RWPE2 (cell line): ENCODE results near the gene RABL6.
A peak's percentile ranks its signal among the peaks of the same experiment; 100 is the strongest.

ENCODE experiments used
- ATAC-seq: fragments of 200-7000 bp; cut with Tn5 transposase; 3 replicates; pipeline ENCODE4 v1.9.1; 2021; ENCODE audit warnings: low read depth
- DNase-seq: peaks from one replicate; pipeline ENCODE4 v3.0.0-alpha.2; 2020; ENCODE audit warnings: low spot score
- H3K27ac ChIP-seq: fragments of 450-650 bp; 2 replicates; pipeline ENCODE4 v1.5.1; 2017; ENCODE audit warnings: mild to moderate bottlenecking; ENCODE audit not compliant: poor library complexity, severe bottlenecking
- H3K27me3 ChIP-seq: fragments of 250-450 bp; sonication (Bioruptor Pico); 2 replicates; pipeline ENCODE4 v1.5.1; 2021; ENCODE audit warnings: mild to moderate bottlenecking, moderate library complexity; ENCODE audit not compliant: insufficient read depth, poor library complexity, severe bottlenecking
- H3K36me3 ChIP-seq: fragments of 250-450 bp; sonication (Bioruptor Pico); 2 replicates; pipeline ENCODE4 v1.5.1; 2020; ENCODE audit warnings: low read depth, mild to moderate bottlenecking, moderate library complexity
- H3K4me1 ChIP-seq: fragments of 250-450 bp; sonication (Bioruptor Pico); 2 replicates; pipeline ENCODE4 v1.5.1; 2021; ENCODE audit warnings: mild to moderate bottlenecking, moderate library complexity; ENCODE audit not compliant: insufficient read depth, poor library complexity, severe bottlenecking
- H3K4me3 ChIP-seq: fragments of 250-450 bp; sonication (Bioruptor Pico); 2 replicates; pipeline ENCODE4 v1.5.1; 2021; ENCODE audit warnings: mild to moderate bottlenecking, moderate library complexity; ENCODE audit not compliant: severe bottlenecking
- H3K9me3 ChIP-seq: fragments of 250-450 bp; sonication (Bioruptor Pico); 2 replicates; pipeline ENCODE4 v1.5.1; 2021; ENCODE audit warnings: mild to moderate bottlenecking, moderate library complexity; ENCODE audit not compliant: severe bottlenecking
- TF ChIP-seq, protein P1 (sequence below): fragments of 450-650 bp; IDR thresholded peaks from one replicate; pipeline ENCODE4 v1.5.1; 2017; ENCODE audit warnings: mild to moderate bottlenecking, moderate library complexity; ENCODE audit not compliant: poor library complexity, severe bottlenecking

RABL6 gene

DNA sequence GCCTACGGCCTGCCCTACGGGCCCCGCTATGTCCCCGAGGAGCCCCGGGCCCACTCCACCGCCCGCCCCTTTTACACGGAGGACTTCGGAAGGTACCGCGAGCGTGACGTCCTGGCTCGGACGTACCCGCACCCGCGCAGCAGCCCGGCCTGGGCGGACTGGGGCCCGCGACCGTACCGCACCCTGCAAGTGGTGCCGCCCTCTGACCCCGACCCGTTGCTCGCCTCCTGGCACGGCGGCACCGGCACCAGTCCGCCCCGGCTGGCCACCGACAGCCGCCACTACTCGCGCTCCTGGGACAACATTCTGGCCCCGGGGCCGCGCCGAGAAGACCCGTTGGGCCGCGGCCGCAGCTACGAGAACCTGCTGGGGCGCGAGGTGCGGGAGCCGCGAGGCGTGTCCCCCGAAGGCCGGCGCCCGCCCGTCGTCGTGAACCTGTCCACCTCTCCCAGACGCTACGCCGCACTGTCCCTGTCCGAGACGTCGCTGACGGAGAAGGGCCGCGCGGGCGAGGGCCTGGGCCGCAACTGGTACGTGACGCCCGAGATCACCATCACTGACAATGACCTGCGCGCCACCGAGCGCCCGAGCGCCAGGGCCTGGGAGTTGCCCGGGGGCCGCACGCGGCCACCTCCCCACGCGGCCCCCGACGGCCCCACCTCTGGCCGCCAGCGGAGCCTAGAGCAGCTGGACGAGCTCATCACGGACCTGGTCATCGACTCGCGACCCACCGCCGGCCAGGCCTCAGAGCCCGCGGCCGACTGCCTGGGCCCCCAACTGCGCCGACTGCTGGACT lies 37.9 kb downstream of the RABL6 start:
- no peak for DNase-seq
- H3K27ac ChIP-seq = no peak overlapping the region
- no peak for ATAC-seq
- H3K9me3 ChIP-seq = no peaks in the 10 kb centered on the region
- TF ChIP-seq, protein P1, sequence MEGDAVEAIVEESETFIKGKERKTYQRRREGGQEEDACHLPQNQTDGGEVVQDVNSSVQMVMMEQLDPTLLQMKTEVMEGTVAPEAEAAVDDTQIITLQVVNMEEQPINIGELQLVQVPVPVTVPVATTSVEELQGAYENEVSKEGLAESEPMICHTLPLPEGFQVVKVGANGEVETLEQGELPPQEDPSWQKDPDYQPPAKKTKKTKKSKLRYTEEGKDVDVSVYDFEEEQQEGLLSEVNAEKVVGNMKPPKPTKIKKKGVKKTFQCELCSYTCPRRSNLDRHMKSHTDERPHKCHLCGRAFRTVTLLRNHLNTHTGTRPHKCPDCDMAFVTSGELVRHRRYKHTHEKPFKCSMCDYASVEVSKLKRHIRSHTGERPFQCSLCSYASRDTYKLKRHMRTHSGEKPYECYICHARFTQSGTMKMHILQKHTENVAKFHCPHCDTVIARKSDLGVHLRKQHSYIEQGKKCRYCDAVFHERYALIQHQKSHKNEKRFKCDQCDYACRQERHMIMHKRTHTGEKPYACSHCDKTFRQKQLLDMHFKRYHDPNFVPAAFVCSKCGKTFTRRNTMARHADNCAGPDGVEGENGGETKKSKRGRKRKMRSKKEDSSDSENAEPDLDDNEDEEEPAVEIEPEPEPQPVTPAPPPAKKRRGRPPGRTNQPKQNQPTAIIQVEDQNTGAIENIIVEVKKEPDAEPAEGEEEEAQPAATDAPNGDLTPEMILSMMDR = no peak
- peak overlapping the region; percentile 58 for H3K4me3 ChIP-seq
- H3K36me3 ChIP-seq = peaks cover 8% of the 10 kb centered on the region
- H3K27me3 ChIP-seq = peaks cover 22% of the 10 kb centered on the region
- no peaks in the 10 kb centered on the region for H3K4me1 ChIP-seq

DNA sequence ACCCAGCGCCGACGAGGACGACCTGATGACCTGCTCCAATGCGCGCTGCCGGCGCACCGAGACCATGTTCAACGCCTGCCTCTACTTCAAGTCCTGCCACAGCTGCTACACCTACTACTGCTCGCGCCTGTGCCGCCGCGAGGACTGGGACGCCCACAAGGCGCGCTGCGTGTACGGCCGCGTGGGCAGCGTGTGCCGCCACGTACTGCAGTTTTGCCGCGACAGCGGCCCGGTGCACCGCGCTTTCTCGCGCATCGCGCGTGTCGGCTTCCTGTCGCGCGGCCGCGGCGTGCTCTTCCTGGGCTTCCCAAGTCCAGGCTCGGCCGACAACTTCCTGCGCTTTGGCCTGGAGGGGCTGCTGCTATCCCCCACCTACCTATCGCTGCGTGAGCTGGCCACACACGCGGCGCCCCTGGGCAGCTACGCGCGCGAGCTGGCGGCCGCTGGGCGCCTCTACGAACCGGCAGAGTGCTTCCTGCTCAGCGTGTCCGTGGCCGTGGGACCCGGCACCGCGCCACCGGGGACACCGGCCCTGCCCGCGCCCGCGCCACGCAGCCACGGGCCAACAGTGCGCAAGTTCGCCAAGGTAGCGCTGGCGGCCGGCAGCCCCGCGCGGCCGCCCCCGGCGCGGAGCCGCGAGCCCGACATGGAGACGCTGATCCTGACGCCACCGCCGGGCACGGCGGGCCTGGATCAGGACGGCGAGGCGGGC lies 38.8 kb downstream of the RABL6 start:
- Histone ChIP-seq H3K36me3 (peaks cover 16% of the 10 kb centered on the region), H3K27me3 (peaks cover 22% of the 10 kb centered on the region), H3K27ac (peak overlapping the region; percentile 78), H3K4me3 (peak overlapping the region; percentile 58), H3K4me1 (no peaks in the 10 kb centered on the region), H3K9me3 (no peaks in the 10 kb centered on the region)
- DNase-seq (no peak), ATAC-seq (no peak)
- TF ChIP-seq, protein P1 = no peak

DNA sequence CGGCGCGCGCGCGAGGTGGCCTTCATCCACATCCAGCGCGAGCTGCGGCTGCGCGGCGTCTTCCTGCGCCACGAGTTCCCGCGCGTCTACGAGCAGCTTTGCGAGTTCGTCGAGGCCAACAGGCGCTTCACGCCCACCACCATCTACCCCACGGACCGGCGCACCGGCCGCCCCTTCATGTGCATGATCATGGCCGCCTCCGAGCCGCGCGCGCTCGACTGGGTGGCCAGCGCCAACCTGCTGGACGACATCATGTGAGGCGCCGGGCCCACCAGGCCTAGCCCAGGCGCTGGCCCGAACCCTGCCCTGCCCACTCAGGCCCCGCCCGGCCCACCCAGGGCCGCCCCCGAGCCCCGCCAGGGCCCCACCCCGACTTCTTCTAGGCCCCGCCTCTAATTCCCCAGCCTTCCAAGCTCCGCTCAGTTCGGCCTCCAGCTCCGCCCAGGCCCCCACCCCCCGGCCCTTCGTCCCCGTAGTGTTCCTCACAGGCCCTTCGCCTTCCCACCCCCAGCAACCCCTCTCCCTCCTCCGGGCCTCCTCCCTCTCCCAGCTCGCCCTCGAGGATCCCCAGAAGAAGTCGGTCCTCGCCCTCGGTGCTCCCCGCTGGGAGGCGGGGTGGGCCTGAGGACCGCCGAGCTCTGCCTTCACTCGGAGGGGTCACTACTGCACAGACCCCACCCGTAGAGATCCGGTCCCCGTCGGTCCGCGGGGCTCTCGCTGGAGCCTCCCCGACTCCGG lies 39.5 kb downstream of the RABL6 start:
- Histone ChIP-seq H3K4me3 (peak overlapping the region; percentile 58), H3K27me3 (peaks cover 22% of the 10 kb centered on the region), H3K36me3 (peaks cover 16% of the 10 kb centered on the region), H3K4me1 (no peaks in the 10 kb centered on the region), H3K9me3 (no peaks in the 10 kb centered on the region), H3K27ac (peak overlapping the region; percentile 78)
- peak; percentile 44 for ATAC-seq
- DNase-seq = no peak
- TF ChIP-seq, protein P1 = no peak

DNA sequence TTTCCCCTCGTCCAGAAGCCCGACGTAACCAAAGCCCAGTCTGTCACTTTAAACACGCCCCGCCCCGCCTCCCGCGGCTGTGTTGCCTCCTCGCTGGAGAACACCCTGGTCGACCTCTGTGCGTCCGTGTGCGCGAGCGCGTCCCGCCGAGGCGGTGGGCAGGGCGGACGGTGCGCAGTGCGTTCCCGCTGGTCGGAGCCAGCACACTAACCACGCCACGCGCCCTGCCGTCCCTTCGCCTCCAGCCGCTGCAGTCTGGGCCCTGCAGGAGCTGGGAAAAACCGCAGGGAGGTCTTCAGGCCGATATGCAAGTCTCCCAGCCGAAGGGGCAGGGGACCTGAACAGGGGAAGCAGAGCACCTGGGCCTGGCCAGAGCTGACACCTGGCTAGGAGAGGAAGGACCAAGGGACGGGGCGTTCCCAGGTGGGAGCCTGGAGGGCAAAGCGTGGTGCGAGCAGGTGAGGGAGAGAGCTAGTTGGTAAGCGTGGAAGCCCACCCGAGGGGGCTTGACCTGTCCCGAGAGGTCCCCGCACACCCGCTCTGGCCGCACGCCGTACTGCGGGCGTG lies 40.2 kb downstream of the RABL6 start:
- Histone ChIP-seq H3K4me3 (peak overlapping the region; percentile 58), H3K9me3 (no peaks in the 10 kb centered on the region), H3K27ac (peak overlapping the region; percentile 78), H3K27me3 (peaks cover 22% of the 10 kb centered on the region), H3K36me3 (peaks cover 16% of the 10 kb centered on the region), H3K4me1 (no peaks in the 10 kb centered on the region)
- ATAC-seq (peak; percentile 49), DNase-seq (peak; percentile 94)
- TF ChIP-seq, protein P1 = no peak
